Measurements from ENCODE around the gene PPIL1.

DNA sequence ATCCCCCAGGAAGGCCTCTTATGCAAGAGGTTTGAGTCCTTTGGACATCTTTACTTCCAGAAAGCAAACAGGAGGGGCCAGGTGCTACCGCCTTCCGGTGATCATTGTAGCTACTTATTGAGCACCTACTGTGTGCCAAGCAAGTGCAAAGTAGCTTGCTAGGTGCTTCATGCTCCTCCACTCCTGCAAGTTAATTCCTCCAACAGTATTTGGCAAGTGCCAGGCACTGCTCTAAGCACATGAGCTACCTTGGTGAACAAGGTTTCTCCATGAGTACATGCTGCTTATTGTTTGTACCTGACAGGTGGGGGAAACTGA, 37.6 kb downstream of the PPIL1 start:
- TF ChIP-seq EZH2 (IDR thresholded peaks at IDR 0.05; ENCODE audit: insufficient read depth, poor library complexity, severe bottlenecking) (no peak), EZH2phosphoT487 (IDR thresholded peaks at IDR 0.05; ENCODE audit: insufficient read depth, low read depth) (no peak)
